Lung (tissue), 12 donors: Measurements from ENCODE around the gene RELN. TPM values are rescaled to one million over a fixed set of nuclear protein-coding genes. Genes with fewer than 3 reads are reported as not detected.

ENCODE experiments used
- ATAC-seq: fragments of 200-7000 bp; cut with Tn5 transposase; one replicate; pipeline ENCODE4 v1.9.1; 2020; ENCODE audit warnings: moderate number of reproducible peaks; ENCODE audit not compliant: insufficient read depth, low FRiP score
- DNase-seq, 3 donors: peaks; one replicate each; pipeline ENCODE4 v3.0.0-alpha.2; 2013 to 2017
- H3K27ac ChIP-seq, 2 donors: one replicate each; pipeline ENCODE4 v1.5.1; 2013; ENCODE audit warnings: mild to moderate bottlenecking in 2 of 2, moderate library complexity in 2 of 2, control low read depth in 1 of 2, inconsistent platforms in 1 of 2, low read depth in 1 of 2, low read length in 1 of 2
- H3K27me3 ChIP-seq, 3 donors: one replicate each; pipeline ENCODE4 v1.5.1; 2013; ENCODE audit warnings: low read length in 2 of 3; ENCODE audit not compliant: control insufficient read depth in 3 of 3, insufficient read depth in 3 of 3
- H3K36me3 ChIP-seq, 4 donors: one replicate each; pipeline ENCODE4 v1.5.1; 2013; ENCODE audit warnings: low read length in 4 of 4, mild to moderate bottlenecking in 1 of 4, moderate library complexity in 1 of 4; ENCODE audit not compliant: control insufficient read depth in 4 of 4, insufficient read depth in 4 of 4
- H3K4me1 ChIP-seq, 5 donors: one replicate each; pipeline ENCODE4 v1.5.1; 2013; ENCODE audit warnings: low read length in 5 of 5, mild to moderate bottlenecking in 2 of 5, moderate library complexity in 1 of 5; ENCODE audit not compliant: control insufficient read depth in 5 of 5, insufficient read depth in 5 of 5
- H3K4me3 ChIP-seq: one replicate; pipeline ENCODE4 v1.5.1; 2013; ENCODE audit warnings: mild to moderate bottlenecking, control low read depth, moderate library complexity
- H3K9ac ChIP-seq, 2 donors: one replicate each; pipeline ENCODE4 v1.5.1; 2013; ENCODE audit warnings: low read length in 2 of 2, control low read depth in 1 of 2; ENCODE audit not compliant: insufficient read depth in 1 of 2
- H3K9me3 ChIP-seq, 4 donors: one replicate each; pipeline ENCODE4 v1.5.1; 2013; ENCODE audit warnings: low read length in 3 of 4, mild to moderate bottlenecking in 1 of 4, moderate library complexity in 1 of 4; ENCODE audit not compliant: control insufficient read depth in 4 of 4, insufficient read depth in 3 of 4
- CTCF ChIP-seq: IDR thresholded peaks from 2 replicates; pipeline ENCODE4 v1.5.1; 2012; ENCODE audit warnings: mild to moderate bottlenecking; ENCODE audit errors: control extremely low read depth, extremely low read depth
- WGBS, 2 donors: extraction: QIAGEN DNeasy Blood & Tissue Kit; methylation state at CpG; one replicate each; pipeline ENCODE4 v1.1.7; 2013; 5-methylcytosine and 5-hydroxymethylcytosine counted together
- polyA plus RNA-seq, 2 donors: library from polyadenylated mRNA; stranded (reverse); fragments of 200-250 nt; gene quantifications; one replicate each; pipeline ENCODE4 v1.2.1, GENCODE V29; 2013
- total RNA-seq, 2 donors: library from RNA; depleted of rRNA in 1 of 2; stranded (reverse); fragments of >200 nt in 1 of 2; gene quantifications; one replicate each; pipeline ENCODE4 v1.2.1, GENCODE V29; 2014 to 2021
- donor health status: control.
- donor health status: control.
- donor health status: Bipolar disorder and iron deficiency.
- donor health status: healthy.
- donor health status: DM: yes; HTN: yes; CAD: no.

RELN gene
- total and polyA plus RNA-seq, 4 donors = 0.24 to 7.7 (median 2.0) TPM

GRCh38 chr7:103871473-103871872, 118.0 kb downstream of the RELN start:
- Histone ChIP-seq H3K4me3 (no peak overlapping the region), H3K9ac (no peak overlapping the region), H3K36me3 (no peaks in the 10 kb centered on the region), H3K27ac (no peak overlapping the region), H3K27me3 (no peaks in the 10 kb centered on the region), H3K9me3 (no peaks in the 10 kb centered on the region), H3K4me1 (no peaks in the 10 kb centered on the region)
- no peak for ATAC-seq
- no peak for TF ChIP-seq CTCF
- no peak for DNase-seq
- 69% methylated on average over 2 of the region's 2 CpGs for WGBS, 2 donors

- no peaks in the 10 kb centered on the region for H3K36me3 ChIP-seq
- no peak for ATAC-seq
Observed at GRCh38 chr7:103870664-103871063, 118.8 kb downstream of the RELN start.

GRCh38 chr7:103867874-103868273, 121.6 kb downstream of the RELN start:
- TF ChIP-seq CTCF = no peak
- no peak overlapping the region for H3K9ac ChIP-seq
- DNase-seq = no peak
- no peak overlapping the region for H3K4me3 ChIP-seq
- no peak overlapping the region for H3K27ac ChIP-seq
- H3K36me3 ChIP-seq = no peaks in the 10 kb centered on the region
- no peaks in the 10 kb centered on the region for H3K9me3 ChIP-seq
- ATAC-seq = no peak
- no peaks in the 10 kb centered on the region for H3K27me3 ChIP-seq
- 77 to 78% methylated on average over 2 of the region's 2 CpGs for WGBS, 2 donors
- H3K4me1 ChIP-seq = no peaks in the 10 kb centered on the region

More at GRCh38 chr7:103870664-103871063, 118.8 kb downstream of the RELN start:
- Histone ChIP-seq H3K4me3 (no peak overlapping the region), H3K9ac (no peak overlapping the region), H3K27me3 (no peaks in the 10 kb centered on the region), H3K4me1 (no peaks in the 10 kb centered on the region), H3K9me3 (no peaks in the 10 kb centered on the region), H3K27ac (no peak overlapping the region)
- no peak for TF ChIP-seq CTCF
- WGBS, 2 donors = 57 to 63% methylated on average over 3 of the region's 3 CpGs
- DNase-seq = no peak

- Histone ChIP-seq H3K4me3 (no peak overlapping the region), H3K27me3 (no peaks in the 10 kb centered on the region), H3K27ac (no peak overlapping the region), H3K4me1 (no peaks in the 10 kb centered on the region), H3K9me3 (no peaks in the 10 kb centered on the region), H3K9ac (no peak overlapping the region), H3K36me3 (no peaks in the 10 kb centered on the region)
- ATAC-seq = no peak
- no peak for DNase-seq
- no peak for TF ChIP-seq CTCF
- WGBS, 2 donors = 59 to 78% methylated on average over 4 of the region's 4 CpGs
Observed at GRCh38 chr7:103866919-103867318, 122.5 kb downstream of the RELN start.
